Measurements from ENCODE around the gene USF2.

Gene USF2

DNA sequence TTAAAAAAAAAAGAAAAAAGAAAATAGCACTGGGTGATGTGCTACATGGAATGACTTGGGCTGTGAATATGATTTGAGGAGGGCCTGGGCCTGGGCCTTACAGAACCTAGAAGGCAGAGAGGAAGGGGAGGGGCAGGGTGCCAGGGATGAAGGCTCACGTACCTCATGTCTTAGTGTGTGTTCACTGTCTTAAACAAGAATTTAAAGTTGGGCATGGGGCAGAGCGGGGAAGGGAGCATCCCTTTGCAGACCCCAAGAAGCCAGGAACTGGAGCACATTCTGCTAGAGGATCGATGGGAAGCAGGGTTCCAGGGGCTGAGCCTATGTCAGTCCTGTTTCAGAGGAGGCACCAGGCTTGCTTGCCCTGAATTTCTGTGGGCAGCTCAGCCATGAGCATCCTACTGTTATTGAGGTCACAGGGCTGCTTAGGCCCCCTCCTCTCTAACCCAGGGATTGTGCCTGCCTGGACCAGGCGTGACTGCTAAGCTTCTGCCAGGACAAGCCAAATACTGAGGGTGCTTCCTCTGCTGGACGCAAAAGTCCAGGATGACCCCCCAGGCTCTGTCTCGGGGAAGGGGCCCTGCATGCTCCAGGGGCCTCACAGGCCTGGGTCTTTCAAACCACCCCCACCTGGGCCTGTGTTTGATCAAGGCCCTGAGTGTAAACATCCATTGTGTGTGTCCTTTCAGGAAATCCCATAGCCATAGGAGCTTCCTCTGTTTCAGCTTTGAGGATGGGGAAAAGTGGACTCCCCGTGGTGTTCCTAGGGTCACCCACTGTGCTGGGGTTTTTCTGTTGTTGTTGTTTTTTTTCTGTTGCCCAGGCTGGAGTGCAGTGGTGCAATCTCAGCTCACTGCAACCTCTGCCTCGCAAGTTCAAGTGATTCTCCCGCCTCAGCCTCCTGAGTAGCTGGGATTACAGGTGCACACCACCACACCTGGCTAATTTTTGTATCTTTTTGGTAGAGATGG lies 15.2 kb upstream of the USF2 start:
- DNase-seq (ENCODE audit: low read depth) = no peak
- TF ChIP-seq, protein P1, sequence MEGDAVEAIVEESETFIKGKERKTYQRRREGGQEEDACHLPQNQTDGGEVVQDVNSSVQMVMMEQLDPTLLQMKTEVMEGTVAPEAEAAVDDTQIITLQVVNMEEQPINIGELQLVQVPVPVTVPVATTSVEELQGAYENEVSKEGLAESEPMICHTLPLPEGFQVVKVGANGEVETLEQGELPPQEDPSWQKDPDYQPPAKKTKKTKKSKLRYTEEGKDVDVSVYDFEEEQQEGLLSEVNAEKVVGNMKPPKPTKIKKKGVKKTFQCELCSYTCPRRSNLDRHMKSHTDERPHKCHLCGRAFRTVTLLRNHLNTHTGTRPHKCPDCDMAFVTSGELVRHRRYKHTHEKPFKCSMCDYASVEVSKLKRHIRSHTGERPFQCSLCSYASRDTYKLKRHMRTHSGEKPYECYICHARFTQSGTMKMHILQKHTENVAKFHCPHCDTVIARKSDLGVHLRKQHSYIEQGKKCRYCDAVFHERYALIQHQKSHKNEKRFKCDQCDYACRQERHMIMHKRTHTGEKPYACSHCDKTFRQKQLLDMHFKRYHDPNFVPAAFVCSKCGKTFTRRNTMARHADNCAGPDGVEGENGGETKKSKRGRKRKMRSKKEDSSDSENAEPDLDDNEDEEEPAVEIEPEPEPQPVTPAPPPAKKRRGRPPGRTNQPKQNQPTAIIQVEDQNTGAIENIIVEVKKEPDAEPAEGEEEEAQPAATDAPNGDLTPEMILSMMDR (conservative IDR thresholded peaks at IDR 0.05; ENCODE audit: control insufficient read depth, insufficient read depth, low read depth, low read length) = no peak
- H3K4me3 ChIP-seq (ENCODE audit: control insufficient read depth, low read depth, low read length) = no peak overlapping the region

DNA sequence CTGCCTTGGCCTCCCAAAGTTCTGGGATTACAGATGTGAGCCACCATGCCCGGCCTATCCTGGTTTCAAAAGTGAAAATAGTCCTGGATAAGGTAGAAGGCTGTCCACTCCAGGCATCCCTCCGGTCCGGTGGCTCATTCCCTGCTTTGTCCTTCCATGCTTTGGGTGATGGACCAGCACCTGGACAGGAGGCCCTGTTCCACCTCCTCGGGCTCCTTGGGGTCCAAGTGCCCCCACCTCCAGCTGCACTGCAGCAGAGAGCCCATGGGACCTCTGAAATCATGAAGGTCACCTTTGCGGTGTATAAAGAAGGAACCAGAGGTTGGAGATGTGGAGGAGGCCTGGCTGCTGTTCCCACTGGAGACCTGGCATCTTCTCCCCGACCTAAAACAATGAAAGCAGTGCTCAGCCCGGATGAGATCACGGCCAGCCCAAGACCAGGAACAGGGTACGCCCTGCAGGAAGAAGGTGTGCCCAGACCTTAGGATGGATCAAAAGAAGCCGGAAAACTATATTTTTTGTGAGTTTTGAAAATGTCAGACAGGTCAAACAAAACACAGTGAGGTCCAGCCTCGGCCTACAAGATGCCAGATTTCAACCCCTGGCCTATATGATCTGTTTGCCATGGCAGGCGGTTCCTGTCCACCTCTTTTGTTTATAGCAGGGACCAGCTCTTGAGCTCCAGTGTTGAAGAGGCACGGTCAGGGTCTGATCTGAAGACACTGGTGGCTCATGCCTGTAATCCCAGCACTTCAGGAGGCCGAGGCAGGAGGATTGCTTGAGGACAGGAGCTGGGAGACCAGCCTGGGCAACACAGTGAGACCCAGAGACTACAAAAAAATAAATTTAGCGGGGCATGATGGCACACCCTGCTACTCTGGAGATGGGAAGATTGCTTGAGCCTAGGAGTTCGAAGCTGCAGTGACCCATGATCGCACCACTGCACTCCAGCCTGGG lies 14.1 kb upstream of the USF2 start:
- no peak for DNase-seq (ENCODE audit: low read depth)
- no peak overlapping the region for H3K4me3 ChIP-seq (ENCODE audit: control insufficient read depth, low read depth, low read length)
- TF ChIP-seq, protein P1 (conservative IDR thresholded peaks at IDR 0.05; ENCODE audit: control insufficient read depth, insufficient read depth, low read depth, low read length) = no peak

DNA sequence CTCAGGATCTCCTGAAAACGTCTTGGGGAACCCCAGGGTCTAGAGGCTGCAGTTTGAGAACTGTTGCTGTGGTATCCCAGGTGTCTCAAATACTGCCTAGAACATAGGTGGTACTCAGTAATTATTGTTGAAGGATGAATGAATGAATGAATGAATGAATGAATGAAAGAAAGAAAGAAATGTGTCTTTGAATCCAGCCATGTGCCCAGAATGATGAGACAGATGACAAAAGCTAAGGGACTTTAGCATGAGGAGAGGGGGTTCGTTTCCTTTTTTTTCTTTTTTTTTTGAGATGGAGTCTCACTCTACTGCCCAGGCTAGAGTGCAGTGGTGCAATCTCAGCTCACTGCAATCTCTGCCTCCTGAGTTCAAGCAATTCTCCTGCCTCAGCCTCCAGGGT lies 12.2 kb upstream of the USF2 start:
- DNase-seq (ENCODE audit: low read depth) = no peak
- TF ChIP-seq, protein P1 (conservative IDR thresholded peaks at IDR 0.05; ENCODE audit: control insufficient read depth, insufficient read depth, low read depth, low read length) = no peak
- H3K4me3 ChIP-seq (ENCODE audit: control insufficient read depth, low read depth, low read length) = no peak overlapping the region

DNA sequence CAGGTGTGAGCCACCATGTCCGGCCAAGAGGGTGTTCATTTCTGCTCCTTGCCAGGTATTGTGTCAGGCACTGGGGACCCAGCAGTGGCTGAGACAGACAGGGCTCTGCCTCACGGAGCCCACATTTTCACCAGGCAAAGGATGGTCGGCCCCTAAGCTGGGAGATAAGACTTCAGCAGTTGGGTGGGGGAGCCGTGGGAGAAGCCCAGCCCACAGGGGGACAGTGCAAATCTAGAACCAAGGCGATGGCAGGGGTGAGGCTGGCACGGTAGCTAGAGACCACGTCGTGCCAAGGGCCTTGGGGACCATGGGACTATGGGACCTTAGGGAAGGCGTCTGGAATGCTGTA lies 11.7 kb upstream of the USF2 start:
- DNase-seq (ENCODE audit: low read depth) = no peak
- TF ChIP-seq, protein P1 (conservative IDR thresholded peaks at IDR 0.05; ENCODE audit: control insufficient read depth, insufficient read depth, low read depth, low read length) = no peak
- no peak overlapping the region for H3K4me3 ChIP-seq (ENCODE audit: control insufficient read depth, low read depth, low read length)

DNA sequence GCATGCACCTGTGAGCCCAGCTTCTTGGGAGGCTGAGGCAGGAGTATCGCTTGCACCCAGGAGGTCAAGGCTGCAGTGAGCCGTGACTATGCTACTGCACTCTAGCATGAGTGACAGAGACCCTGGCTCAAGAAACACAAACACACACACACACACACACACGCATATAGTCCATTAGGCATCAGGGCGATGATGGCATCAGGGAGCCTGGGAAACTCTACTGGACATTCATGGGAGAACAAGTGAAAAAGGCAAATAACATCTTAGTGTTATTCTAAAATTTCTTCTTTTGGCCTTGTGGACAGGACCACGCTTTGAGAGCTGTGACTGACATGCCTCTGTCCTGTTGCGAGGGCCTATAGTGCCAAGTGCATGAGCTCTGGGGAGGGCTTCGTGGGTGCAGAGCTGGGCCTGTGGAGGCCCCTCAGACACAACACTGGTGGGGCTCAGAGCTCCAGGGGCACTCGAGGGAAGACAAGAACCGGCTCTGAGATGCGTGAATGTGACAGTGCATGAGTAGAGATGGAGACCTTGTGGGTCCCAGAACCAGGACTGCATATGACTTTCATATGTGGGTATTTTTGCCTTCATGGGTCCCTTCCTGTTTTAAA lies 8.0 kb upstream of the USF2 start:
- DNase-seq (ENCODE audit: low read depth) = no peak
- TF ChIP-seq, protein P1 (conservative IDR thresholded peaks at IDR 0.05; ENCODE audit: control insufficient read depth, insufficient read depth, low read depth, low read length) = no peak
- H3K4me3 ChIP-seq (ENCODE audit: control insufficient read depth, low read depth, low read length) = no peak overlapping the region

DNA sequence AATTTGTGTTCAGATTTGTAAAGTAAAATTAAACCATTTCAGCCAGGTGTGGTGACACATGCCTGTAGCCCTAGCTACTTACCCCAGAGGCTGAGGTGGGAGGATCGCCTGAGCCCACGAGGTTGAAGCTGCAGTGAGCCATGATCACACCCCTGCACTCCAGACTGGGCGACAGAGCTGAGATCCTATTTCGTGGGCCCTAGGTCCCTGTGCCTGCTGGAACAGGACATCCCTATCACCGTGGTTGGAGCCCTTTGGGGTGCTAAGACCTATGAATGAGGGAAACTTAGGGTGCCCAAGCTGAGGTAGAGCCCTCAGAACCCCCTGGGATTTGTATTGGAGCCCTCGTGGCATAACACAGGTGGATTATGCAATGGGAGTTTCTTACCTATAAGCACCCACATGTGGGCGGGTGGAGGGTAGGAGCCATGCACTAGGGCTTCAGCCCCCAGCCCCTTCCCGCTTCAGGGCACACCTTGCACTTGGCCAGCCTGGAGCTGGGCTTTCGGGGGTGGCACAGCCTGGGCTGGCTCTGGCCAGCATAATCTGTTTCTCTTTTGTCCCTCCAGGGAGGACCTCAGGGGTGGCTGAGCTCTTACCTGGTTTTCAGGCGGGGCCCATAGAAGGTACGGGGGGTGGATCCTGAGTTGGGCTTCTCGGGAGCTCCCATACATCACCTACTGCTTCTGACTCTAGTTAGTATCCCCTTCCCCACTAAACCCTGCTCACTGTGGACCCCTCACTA lies 7.2 kb upstream of the USF2 start:
- TF ChIP-seq, protein P1 (conservative IDR thresholded peaks at IDR 0.05; ENCODE audit: control insufficient read depth, insufficient read depth, low read depth, low read length) = no peak
- no peak overlapping the region for H3K4me3 ChIP-seq (ENCODE audit: control insufficient read depth, low read depth, low read length)
- no peak for DNase-seq (ENCODE audit: low read depth)

Measured in fibroblast of mammary gland (primary cell).